GM10248 (cell line): ENCODE measurements around the gene TRIM54.
"Not testable (repeated sequence)": the region's sequence is repeated elsewhere in the genome, so short reads cannot be mapped to it uniquely, and the experiment has no call there.

Experiments used
- CTCF ChIA-PET: fragments of 300-600 bp; sonication (Branson Sonifier 250); formaldehyde crosslinking; extraction: SDS; loops from one replicate; lab custom pipeline; 2021; ENCODE audit warnings: antibody characterized with exemption; lab: Yijun Ruan, JAX
- POLR2A ChIA-PET: fragments of 350-650 bp; sonication (Branson Sonifier 250); formaldehyde crosslinking; extraction: SDS; loops from one replicate; lab custom pipeline; 2020; ENCODE audit warnings: antibody characterized with exemption; lab: Yijun Ruan, JAX
- DNase-seq: peaks from one replicate; pipeline ENCODE4 v3.0.0; 2012; ENCODE audit errors: extremely low spot score
- TF ChIP-seq, protein P1 (sequence below): IDR thresholded peaks from 2 replicates; pipeline ENCODE4 v1.5.1; 2012; ENCODE audit warnings: mild to moderate bottlenecking, low read depth; ENCODE audit errors: extremely low read depth, missing control alignments, control extremely low read depth

Gene TRIM54

DNA sequence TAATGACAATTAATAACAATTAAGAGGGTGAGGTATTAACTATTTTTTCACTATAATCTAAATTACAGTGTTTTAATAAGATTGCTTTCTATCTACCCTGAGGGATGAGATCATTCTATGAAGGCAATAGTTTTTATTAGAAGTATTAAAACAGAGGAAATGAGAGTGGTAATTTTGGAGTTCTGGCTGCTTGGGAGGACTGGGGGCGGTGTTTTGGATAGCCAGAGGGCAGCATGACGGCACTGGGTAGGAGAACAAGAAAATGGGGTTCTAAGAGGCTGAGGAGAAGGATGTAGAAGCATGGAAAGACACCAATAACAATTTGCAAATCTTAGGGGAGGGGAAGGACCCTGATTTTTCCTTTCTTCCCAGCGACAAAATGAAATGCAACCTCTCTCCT, 12.1 kb upstream of the TRIM54 start:
- POLR2A ChIA-PET = no interaction called here
- no peak for DNase-seq
- TF ChIP-seq, protein P1, sequence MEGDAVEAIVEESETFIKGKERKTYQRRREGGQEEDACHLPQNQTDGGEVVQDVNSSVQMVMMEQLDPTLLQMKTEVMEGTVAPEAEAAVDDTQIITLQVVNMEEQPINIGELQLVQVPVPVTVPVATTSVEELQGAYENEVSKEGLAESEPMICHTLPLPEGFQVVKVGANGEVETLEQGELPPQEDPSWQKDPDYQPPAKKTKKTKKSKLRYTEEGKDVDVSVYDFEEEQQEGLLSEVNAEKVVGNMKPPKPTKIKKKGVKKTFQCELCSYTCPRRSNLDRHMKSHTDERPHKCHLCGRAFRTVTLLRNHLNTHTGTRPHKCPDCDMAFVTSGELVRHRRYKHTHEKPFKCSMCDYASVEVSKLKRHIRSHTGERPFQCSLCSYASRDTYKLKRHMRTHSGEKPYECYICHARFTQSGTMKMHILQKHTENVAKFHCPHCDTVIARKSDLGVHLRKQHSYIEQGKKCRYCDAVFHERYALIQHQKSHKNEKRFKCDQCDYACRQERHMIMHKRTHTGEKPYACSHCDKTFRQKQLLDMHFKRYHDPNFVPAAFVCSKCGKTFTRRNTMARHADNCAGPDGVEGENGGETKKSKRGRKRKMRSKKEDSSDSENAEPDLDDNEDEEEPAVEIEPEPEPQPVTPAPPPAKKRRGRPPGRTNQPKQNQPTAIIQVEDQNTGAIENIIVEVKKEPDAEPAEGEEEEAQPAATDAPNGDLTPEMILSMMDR = no peak
- CTCF ChIA-PET = interaction anchor here (1.2 to 2.7 kb wide), 5 partner anchors 10 to 173 kb away, joined by 3 to 22 read pairs (median 6); partner anchors contain the start of gene TRIM54

DNA sequence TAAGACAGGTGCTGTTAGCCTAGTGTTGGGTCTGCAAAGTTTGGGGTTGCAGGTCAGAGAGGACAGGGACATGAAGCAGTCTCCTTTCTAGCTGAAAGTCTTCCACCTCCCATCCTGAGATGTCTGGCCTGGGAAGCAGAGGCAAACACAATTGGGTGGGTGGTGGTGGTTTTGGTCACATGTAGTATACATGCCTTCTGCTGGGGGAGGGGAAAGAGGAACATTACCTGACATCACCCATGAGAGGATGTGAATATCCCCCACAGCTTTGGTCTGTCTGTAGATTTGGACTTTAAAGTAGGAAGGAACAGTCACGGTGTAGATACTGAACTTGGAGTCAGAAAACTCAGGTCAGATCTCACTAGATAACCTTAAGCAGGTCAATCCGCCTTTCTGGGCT, 11.6 kb upstream of the TRIM54 start:
- TF ChIP-seq, protein P1 = no peak
- CTCF ChIA-PET = interaction anchor here (1.4 to 2.7 kb wide), 4 partner anchors 9 to 174 kb away, joined by 3 to 22 read pairs (median 8); partner anchors contain the start of gene TRIM54
- POLR2A ChIA-PET = no interaction called here
- DNase-seq = no peak

DNA sequence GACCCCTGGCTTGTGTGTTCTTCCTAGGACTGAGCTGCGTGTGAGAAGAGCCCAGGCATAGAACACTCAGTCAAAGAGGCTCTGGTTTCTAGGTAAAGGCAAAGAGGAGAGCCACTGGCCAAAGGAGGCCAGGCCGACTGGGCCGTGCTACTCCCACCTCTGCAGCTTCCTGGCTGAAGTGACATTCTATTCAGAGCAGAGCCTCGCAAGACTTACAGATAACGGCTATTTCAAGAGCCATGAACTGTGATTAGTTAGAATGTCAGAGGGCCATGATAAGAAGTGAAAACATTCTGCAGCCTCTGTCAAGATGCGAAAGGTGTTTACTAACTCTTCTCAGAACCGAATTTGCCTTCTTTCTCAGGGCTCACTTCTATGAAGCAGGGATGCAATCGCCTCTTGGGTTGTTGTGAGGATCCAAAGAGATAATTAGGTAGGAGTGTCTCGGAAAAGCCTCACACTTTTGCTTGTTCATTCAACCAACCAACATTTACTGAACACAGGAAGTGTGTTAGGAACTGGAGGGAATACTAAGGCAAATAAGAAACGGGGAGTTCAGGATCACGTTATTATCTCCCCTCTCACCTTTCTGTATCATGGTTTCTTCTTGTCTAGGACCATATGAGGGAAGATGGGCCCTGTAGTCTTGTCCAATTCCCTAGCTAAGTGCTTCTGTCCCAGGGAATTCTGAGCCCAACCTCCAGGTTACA, 10.4 kb upstream of the TRIM54 start:
- DNase-seq = no peak
- CTCF ChIA-PET = interaction anchor here (0.6 to 2.7 kb wide), 9 partner anchors 8 to 173 kb away, joined by 3 to 22 read pairs (median 7); partner anchors contain the start of gene TRIM54
- POLR2A ChIA-PET = interaction anchor here (0.7 kb wide), 2 partner anchors 9 to 425 kb away, joined by 4 to 5 read pairs; partner anchors contain the start of gene SLC30A3
- TF ChIP-seq, protein P1 = no peak

DNA sequence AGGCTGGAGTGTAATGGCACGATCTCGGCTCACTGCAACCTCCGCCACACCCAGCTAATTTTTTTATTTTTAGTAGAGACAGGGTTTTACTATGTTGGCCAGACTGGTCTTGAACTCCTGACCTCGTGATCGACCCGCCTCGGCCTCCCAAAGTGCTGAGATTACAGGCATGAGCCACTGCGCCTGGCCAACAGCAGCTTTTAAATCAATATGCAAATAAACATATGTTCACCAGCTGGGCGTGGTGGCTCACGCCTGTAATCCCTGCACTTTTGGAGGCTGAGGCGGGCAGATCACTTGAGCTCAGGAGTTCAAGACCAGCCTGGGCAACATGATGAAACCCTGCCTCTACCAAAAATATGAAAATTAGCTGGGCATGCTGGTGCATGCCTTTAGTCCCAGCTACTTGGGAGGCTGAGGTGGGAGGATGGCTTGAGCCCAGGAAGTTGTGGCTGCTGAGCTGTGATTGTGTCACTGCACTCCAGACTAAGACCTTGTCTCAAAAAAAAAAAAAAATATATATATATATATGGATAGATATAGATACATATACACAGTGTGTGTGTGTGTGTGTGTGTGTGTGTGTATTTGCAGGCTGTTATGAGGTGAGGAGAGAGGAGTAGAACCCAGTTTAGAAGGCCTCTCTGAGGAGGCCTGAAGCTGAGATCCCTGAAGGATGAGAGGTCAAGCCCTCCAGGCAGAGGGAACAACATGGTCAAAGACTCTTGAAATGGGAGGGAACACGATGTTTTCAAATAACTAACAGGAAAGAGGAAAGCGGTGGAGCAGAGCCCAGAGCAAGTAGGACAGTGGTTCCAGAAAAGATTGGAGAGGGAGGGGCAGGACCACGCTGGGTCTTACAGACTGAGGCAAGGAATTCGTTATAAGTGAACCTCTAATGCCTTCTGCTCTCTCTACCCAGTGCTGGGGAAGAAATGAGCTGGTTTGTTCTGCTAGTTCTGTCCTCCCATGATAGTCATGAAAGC, 9.4 kb upstream of the TRIM54 start:
- not testable (repeated sequence) for DNase-seq
- CTCF ChIA-PET = interaction anchor here (0.6 to 2.4 kb wide), 10 partner anchors 9 to 174 kb away, joined by 3 to 13 read pairs (median 4); partner anchors contain the start of gene TRIM54
- POLR2A ChIA-PET = interaction anchor here (0.7 kb wide), 2 partner anchors 10 to 426 kb away, joined by 4 to 5 read pairs; partner anchors contain the start of gene SLC30A3

DNA sequence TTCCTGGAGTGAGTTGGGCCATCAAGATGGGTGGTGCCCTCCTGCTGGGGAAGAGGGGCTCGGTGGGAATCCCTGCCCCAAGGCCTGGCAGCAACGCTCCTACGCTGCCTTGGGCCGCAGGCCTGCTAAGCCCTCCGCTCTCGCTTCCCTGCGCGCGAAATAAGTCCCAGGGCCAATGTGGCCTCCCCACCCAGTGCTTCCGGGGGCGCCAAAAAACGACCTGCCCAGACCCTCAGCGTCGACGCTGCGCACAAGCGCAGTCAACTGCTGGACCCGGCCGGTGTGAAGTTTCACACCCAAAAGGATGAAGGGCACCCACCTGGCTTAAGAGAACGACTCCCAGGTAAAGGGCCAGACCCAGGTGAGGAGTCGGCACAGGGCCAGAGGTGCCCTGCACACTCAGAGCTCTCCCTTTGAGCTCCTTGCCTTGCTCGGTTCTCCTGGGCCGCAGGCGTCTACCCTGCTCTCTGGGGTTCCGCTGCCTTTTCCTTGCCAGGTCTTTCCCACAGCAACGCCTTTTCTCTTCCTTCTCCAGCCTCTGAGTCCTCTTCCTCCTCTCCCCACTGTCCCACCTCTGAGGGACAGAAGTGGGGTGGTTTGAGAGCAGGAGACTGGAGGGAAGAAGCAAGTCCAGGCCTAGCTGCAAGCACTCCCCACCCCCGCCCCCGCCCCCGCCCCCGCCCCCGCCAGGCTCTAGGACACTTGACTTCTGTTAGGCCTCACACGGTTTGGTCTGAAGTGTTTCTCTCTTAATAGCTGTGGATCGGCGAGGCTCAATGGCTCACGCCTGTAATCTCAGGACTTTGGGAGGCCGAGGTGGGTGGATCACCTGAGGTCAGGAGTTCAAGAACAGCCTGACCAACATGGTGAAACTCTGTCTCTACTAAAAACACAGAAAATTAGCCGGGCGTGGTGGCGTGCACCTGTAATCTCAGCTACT, 6.7 kb upstream of the TRIM54 start, which contains the start of gene DNAJC5G:
Gene DNAJC5G, plus strand, starts transcription at position 223 of the 940 bp plus-strand sequence. CDS start 1,296 bp downstream, outside the sequence.
- no peak for DNase-seq
- TF ChIP-seq, protein P1 = no peak
- ChIA-PET POLR2A (no interaction called here), CTCF (interaction anchor here (1.1 to 10.1 kb wide), 4 partner anchors 9 to 28 kb away, joined by 3 to 99 read pairs (median 6); partner anchors contain the start of gene SLC30A3)

DNA sequence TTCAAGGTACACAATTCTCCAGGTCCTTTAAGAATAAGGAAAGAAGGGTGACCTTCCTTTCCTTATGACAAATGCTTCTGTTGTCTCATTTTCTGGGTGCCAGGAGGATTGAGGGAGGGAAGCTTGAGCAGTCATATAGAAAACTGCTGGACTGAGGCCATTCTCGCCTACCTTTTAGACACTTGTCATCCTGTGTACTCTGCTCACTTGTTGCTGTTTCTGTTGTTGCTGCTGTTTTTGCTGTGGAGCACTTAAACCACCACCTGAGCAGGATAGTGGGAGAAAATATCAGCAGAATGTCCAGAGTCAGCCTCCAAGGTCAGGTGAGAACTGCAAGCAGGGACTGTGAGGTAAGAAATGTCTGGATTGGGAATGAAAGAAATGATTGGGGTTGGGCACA, 4.2 kb upstream of the TRIM54 start:
- no peak for DNase-seq
- POLR2A ChIA-PET = no interaction called here
- TF ChIP-seq, protein P1 = no peak
- CTCF ChIA-PET = interaction anchor here (1.2 to 10.1 kb wide), 5 partner anchors 13 to 179 kb away, joined by 3 to 136 read pairs (median 77); partner anchors contain the start of gene SLC30A3
